Measurements from ENCODE around the gene ISCA1.

ISCA1 gene

DNA sequence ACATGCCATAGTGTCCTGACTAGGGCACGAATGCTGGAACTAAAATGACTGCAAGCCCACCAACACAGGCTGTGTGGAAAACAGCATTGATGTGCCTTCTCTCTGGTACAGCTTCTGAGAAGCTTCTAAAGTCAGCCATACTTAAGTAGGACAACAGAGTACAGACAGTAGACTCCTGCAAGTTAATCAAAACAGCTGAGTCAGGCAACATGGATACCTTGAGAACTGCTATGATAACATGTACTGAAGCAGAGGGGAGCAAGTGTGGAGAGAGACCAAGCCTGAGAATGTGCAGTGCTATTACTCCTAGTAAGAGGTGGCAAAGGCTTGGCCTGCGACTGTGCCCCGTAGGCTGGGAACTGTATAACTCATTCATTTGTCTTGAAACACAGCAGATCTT, 2.5 kb downstream of the ISCA1 start:
- DNase-seq (ENCODE audit: low read depth): no peak
- TF ChIP-seq, protein P1, sequence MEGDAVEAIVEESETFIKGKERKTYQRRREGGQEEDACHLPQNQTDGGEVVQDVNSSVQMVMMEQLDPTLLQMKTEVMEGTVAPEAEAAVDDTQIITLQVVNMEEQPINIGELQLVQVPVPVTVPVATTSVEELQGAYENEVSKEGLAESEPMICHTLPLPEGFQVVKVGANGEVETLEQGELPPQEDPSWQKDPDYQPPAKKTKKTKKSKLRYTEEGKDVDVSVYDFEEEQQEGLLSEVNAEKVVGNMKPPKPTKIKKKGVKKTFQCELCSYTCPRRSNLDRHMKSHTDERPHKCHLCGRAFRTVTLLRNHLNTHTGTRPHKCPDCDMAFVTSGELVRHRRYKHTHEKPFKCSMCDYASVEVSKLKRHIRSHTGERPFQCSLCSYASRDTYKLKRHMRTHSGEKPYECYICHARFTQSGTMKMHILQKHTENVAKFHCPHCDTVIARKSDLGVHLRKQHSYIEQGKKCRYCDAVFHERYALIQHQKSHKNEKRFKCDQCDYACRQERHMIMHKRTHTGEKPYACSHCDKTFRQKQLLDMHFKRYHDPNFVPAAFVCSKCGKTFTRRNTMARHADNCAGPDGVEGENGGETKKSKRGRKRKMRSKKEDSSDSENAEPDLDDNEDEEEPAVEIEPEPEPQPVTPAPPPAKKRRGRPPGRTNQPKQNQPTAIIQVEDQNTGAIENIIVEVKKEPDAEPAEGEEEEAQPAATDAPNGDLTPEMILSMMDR (IDR thresholded peaks at IDR 0.05; ENCODE audit: low read depth, low read length, missing control alignments): no peak
- in situ Hi-C loops (cut with HindIII; ENCODE audit: low sequenced_read_pairs): no loop called here
- no peak overlapping the region for H3K4me3 ChIP-seq (ENCODE audit: low read depth, low read length)

DNA sequence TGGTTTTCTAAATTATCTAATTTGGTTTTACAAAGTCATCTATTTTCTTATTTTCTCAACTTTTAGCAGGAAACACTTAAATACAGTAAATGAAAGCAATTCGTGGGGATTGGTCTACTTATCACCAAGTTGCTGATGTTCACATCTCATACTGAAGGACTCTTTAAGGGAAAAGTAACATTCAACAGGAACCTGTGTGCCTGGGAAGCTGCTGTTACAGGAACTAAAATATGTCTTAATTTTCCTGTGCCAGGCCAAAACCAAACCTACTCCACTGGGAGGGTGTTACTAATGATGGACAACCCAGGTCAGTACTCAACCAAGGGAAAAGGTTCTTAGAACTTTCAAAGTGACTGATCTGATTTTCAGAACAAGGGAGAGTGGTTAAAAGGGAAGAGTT, 5.3 kb downstream of the ISCA1 start:
- TF ChIP-seq, protein P1 (IDR thresholded peaks at IDR 0.05; ENCODE audit: low read depth, low read length, missing control alignments): no peak
- H3K4me3 ChIP-seq (ENCODE audit: low read depth, low read length): no peak overlapping the region
- in situ Hi-C loops (cut with HindIII; ENCODE audit: low sequenced_read_pairs): no loop called here
- no peak for DNase-seq (ENCODE audit: low read depth)

DNA sequence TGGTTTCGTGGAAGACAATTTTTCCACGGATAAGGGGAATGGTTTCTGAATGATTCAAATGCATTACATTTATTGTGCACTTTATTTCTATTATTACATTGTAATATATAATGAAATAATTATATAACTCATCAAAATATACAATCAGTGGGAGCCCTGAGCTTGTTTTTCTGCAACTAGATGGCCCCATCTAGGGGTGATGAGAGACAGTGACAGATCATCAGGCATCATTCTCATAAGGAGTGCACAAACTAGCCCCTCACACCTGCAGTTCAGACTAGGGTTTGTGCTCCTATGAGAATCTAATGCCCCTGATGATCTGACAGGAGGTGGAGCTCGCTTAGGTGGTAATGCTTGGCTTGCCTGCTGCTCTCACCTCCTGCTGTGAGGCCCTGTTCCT, 6.4 kb downstream of the ISCA1 start:
- DNase-seq (ENCODE audit: low read depth): no peak
- H3K4me3 ChIP-seq (ENCODE audit: low read depth, low read length): no peak overlapping the region
- in situ Hi-C loops (cut with HindIII; ENCODE audit: low sequenced_read_pairs): no loop called here
- TF ChIP-seq, protein P1 (IDR thresholded peaks at IDR 0.05; ENCODE audit: low read depth, low read length, missing control alignments): peak; percentile 25

DNA sequence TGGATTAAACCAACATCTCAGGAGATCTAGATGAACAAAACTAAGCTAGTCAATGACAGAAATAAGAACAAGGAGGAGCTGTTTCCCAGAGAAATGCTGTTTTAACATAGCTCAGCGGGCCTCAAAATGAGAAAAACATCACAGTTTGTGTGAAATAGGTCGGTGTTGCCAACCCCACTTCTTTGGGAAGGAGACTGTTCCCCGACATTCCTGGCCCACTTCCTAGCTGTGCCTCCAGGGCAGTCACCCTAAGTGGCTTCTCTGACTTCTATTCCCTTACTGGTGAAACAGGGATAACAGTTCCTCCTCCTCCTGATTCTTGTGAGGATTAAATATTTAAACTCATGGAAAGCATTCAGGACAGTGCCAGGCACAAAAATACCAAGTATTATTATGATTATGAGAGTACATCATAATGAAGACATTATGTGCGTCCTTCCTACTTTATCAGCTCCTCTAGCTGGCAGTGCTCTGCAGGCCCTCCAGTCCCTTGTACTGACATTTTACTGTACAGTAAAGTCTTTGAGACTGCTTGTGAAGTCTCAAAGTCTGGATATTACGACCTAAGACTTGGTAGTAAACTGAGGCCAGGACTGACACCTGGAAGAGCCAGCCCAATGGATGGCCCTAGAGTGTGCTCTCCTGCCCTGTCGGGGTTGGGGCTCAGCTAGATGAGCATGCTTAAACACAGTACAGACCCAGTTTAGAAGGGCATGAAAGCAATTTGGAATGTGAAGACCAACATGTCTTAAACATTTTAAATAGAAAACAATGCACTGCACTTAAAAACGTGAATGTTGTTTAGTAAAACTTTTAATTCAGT, 7.3 kb downstream of the ISCA1 start:
- TF ChIP-seq, protein P1 (IDR thresholded peaks at IDR 0.05; ENCODE audit: low read depth, low read length, missing control alignments): no peak
- H3K4me3 ChIP-seq (ENCODE audit: low read depth, low read length): no peak overlapping the region
- DNase-seq (ENCODE audit: low read depth): no peak
- in situ Hi-C loops (cut with HindIII; ENCODE audit: low sequenced_read_pairs): no loop called here

DNA sequence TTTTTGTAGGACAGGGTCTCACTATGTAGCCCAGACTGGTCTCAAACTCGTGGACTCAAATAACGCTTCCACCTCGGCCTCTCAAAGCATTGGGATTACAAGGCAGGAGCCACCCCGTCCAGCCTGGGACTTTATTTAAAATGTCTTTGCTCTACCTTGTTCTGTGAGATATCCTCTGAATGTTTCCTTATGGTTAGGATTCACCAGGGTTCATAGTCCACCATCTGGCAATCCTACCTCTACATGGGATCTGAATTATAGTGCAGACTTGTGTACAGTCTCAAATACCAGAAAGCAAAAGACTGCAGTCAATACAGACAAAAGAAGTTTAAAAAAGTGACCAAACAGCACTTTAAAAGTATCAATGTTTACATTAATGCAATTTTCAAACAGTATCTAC, 10.1 kb downstream of the ISCA1 start:
- in situ Hi-C loops (cut with HindIII; ENCODE audit: low sequenced_read_pairs): no loop called here
- no peak for DNase-seq (ENCODE audit: low read depth)
- H3K4me3 ChIP-seq (ENCODE audit: low read depth, low read length): no peak overlapping the region
- TF ChIP-seq, protein P1 (IDR thresholded peaks at IDR 0.05; ENCODE audit: low read depth, low read length, missing control alignments): no peak

DNA sequence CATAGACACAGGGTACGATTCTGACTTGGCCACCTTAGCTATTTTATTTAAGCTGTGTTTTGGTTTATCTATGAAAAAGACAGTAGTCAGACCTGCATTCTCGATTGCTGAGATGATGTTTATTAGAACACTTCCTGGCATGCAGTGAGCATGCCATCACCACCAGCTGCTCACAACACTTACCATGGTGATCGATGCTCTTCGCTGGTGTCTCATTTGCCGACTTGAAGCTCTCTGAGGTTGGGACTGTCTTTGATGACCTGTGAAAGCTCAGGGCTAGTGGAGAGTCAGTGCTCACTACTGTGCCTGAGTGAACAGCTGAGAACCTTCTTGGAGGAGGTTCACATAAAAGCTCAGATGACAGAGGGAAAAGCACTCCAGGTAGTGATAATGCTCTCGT, 18.5 kb downstream of the ISCA1 start:
- TF ChIP-seq, protein P1 (IDR thresholded peaks at IDR 0.05; ENCODE audit: low read depth, low read length, missing control alignments): no peak
- H3K4me3 ChIP-seq (ENCODE audit: low read depth, low read length): no peak overlapping the region
- no peak for DNase-seq (ENCODE audit: low read depth)
- in situ Hi-C loops (cut with HindIII; ENCODE audit: low sequenced_read_pairs): no loop called here
